T-helper 17 cell (primary cell): Measurements from ENCODE around the gene KIRREL2. TPM values are rescaled to one million over a fixed set of nuclear protein-coding genes. Genes with fewer than 3 reads are reported as not detected.
"Not testable (repeated sequence)": the region's sequence is repeated elsewhere in the genome, so short reads cannot be mapped to it uniquely, and the experiment has no call there.

ENCODE experiments used
- ATAC-seq: fragments of 150-1000 bp; cut with Tn5 transposase; 2 replicates; pipeline ENCODE4 v1.10.0; 2021; ENCODE audit warnings: mild to moderate bottlenecking, moderate library complexity
- DNase-seq, 3 donors: peaks; one replicate each; pipeline versions ENCODE4 v3.0.0 to v3.0.0-alpha.2; 2020 to 2021
- H3K9me3 ChIP-seq: one replicate; pipeline ENCODE4 v1.7.0; 2013; ENCODE audit warnings: low read length, mild to moderate bottlenecking; ENCODE audit not compliant: control insufficient read depth, poor library complexity, severe bottlenecking
- H3K27ac Mint-ChIP-seq: one replicate; pipeline ENCODE4 v1.8.0; 2022; ENCODE audit warnings: mild to moderate bottlenecking, moderate library complexity, mixed read lengths
- H3K27me3 Mint-ChIP-seq: one replicate; pipeline ENCODE4 v1.8.0; 2022; ENCODE audit warnings: mixed read lengths
- H3K36me3 Mint-ChIP-seq: one replicate; pipeline ENCODE4 v1.8.0; 2022; ENCODE audit warnings: low read depth, mixed read lengths
- H3K4me1 Mint-ChIP-seq: one replicate; pipeline ENCODE4 v1.8.0; 2022; ENCODE audit warnings: mild to moderate bottlenecking, mixed read lengths
- H3K4me3 Mint-ChIP-seq: one replicate; pipeline ENCODE4 v1.8.0; 2022; ENCODE audit warnings: mild to moderate bottlenecking, moderate library complexity, mixed read lengths
- total RNA-seq, 4 donors: library from RNA in 2 of 4; stranded (reverse) in 2 of 4; gene quantifications; one replicate each; pipeline ENCODE4 v1.2.3 and lab custom pipeline; 2022 to 2026

The KIRREL2 gene
- total RNA-seq, 2 donors from 2014 or later, result not detected

DNA sequence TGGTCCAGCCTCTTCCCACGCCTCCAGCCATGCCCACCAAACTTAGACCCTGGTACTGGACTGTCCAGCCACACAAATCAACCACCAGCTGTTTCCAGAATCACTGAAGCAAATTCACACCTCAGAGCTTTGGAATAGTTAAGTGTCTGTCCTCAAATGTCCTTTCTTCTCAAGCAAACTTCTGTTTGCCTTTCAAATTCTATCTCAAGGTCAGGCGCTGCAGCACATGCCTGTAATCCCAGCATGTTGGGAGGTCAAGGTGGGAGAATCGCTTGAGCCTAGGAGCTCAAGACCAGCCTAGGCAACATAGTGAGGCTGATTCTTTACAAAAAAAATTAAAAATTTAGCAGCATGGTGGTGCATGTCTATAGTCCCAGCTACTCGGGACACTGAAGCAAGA is 24.7 kb upstream of the KIRREL2 start:
- Mint-ChIP-seq H3K27me3 (peaks cover 34% of the 10 kb centered on the region), H3K4me1 (no peaks in the 10 kb centered on the region), H3K4me3 (no peak overlapping the region), H3K27ac (no peak overlapping the region), H3K36me3 (peaks cover 3% of the 10 kb centered on the region)
- DNase-seq, result no peak
- no peak for ATAC-seq
- no peaks in the 10 kb centered on the region for H3K9me3 ChIP-seq

DNA sequence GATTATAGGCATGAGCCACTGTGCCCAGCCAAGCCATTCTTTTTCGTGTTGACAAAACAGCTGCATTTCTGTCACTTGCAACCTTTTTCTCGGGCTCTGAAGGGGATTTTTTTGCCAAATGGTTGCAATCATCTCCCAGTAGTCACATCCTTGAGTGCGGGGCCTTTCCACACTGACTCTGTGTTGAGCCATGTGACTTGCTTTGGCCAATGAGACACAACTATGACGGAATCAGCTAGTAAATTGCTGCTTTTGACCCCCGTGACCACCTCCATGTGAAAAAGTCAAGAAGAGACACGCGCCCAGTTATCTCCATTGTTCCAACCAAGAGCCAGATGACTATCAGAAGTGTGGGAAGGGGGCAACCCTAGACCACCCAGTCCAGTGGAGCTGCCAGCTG is 22.7 kb upstream of the KIRREL2 start:
- peaks cover 34% of the 10 kb centered on the region for H3K27me3 Mint-ChIP-seq
- no peak overlapping the region for H3K27ac Mint-ChIP-seq
- DNase-seq (no peak), ATAC-seq (no peak)
- H3K36me3 Mint-ChIP-seq, result peaks cover 3% of the 10 kb centered on the region
- no peaks in the 10 kb centered on the region for H3K9me3 ChIP-seq
- no peak overlapping the region for H3K4me3 Mint-ChIP-seq
- no peaks in the 10 kb centered on the region for H3K4me1 Mint-ChIP-seq

- H3K27ac Mint-ChIP-seq, H3K9me3 ChIP-seq, H3K36me3 Mint-ChIP-seq, H3K4me1 Mint-ChIP-seq, ATAC-seq, H3K4me3 Mint-ChIP-seq, DNase-seq: not testable (repeated sequence)
- H3K27me3 Mint-ChIP-seq, result peaks cover 27% of the 10 kb centered on the region
Measured at GRCh38 chr19:35836096-35836495, 20.6 kb upstream of the KIRREL2 start.

DNA sequence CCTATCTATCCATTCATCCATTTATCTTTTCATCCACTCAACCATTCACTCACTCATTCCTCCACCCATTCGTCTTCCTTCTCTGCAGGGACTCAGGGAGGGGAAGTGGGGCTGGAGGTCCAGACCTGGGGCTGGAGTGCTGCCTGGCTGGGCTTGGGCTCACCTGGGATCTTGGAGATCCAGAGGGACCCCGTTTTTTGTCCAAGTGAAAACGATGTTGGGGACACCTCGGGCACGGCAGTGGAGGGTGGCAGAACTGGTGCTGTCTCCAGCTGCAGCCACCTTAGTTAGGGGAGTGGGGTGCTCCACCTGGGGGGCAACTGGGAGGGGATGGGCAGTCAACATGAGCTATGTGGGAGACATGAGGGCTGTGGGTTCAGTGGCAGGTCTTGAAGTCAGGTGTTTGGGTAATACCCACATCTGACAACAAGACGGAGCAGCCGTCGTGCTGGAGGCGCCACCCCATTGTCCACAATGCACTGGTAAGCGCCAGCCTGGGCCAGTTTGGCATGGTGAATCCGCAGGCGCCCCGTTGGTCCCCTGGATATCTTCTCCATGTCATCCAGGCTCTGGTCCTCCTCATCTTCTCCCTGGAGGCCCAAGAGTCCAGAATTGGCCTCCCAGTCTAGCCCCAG is 14.6 kb upstream of the KIRREL2 start:
- H3K27me3 Mint-ChIP-seq, result peaks cover 38% of the 10 kb centered on the region

GRCh38 chr19:35842666-35843272 is 13.9 kb upstream of the KIRREL2 start:
- H3K4me1 Mint-ChIP-seq, result peaks cover 13% of the 10 kb centered on the region
- peaks cover 38% of the 10 kb centered on the region for H3K27me3 Mint-ChIP-seq
- no peak overlapping the region for H3K27ac Mint-ChIP-seq
- DNase-seq, result no peak
- ATAC-seq, result no peak
- H3K9me3 ChIP-seq, result no peaks in the 10 kb centered on the region
- H3K36me3 Mint-ChIP-seq, result peaks cover 10% of the 10 kb centered on the region
- H3K4me3 Mint-ChIP-seq, result no peak overlapping the region

More for the DNA sequence above, 14.6 kb upstream of the KIRREL2 start:
- DNase-seq (no peak), ATAC-seq (no peak)
- no peak overlapping the region for H3K27ac Mint-ChIP-seq
- no peaks in the 10 kb centered on the region for H3K9me3 ChIP-seq
- peaks cover 10% of the 10 kb centered on the region for H3K36me3 Mint-ChIP-seq
- H3K4me3 Mint-ChIP-seq, result no peak overlapping the region
- peaks cover 13% of the 10 kb centered on the region for H3K4me1 Mint-ChIP-seq

- peaks cover 38% of the 10 kb centered on the region for H3K27me3 Mint-ChIP-seq
- ATAC-seq, result no peak
- peaks cover 10% of the 10 kb centered on the region for H3K36me3 Mint-ChIP-seq
- DNase-seq, result no peak
- no peak overlapping the region for H3K4me3 Mint-ChIP-seq
- no peak overlapping the region for H3K27ac Mint-ChIP-seq
- H3K4me1 Mint-ChIP-seq, result peaks cover 13% of the 10 kb centered on the region
- no peaks in the 10 kb centered on the region for H3K9me3 ChIP-seq
Measured at GRCh38 chr19:35843676-35844481, 12.8 kb upstream of the KIRREL2 start.

DNA sequence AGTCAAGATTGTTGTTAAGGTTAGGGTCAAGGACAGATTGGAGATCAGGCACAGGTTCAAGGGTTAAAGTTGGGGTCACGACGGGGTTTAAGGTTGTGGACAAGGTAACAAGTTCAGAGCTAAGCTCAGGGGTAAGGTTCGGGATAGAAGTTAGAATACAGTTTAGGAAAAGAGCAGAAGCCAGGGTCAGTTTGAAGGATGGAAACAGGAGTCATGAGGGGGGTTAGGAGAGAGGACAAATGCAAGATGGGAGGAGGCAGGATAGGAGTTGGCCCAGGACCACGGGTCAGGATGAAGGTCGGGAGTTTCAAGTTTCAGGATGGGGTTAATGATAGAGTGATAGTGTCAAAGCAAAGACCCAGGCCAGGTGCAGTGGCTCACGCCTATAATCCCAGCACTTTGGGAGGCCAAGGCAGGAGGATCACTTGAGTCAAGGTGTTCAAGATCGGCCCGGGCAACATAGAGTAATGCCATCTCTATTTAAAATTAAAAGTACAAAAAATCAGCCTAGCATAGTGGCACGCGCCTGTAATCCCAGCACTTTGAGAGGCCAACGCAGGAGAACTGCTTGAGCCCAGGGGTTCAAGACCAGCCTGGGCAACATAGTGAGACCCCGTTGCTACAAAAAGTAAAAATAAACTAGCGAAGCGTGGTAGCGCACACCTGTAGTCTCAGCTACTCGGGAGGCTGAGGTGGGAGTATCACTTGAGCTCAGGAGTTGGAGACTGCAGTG is 12.1 kb upstream of the KIRREL2 start:
- Mint-ChIP-seq H3K4me3 (peak overlapping the region; percentile 90), H3K4me1 (peaks cover 13% of the 10 kb centered on the region), H3K27ac (no peak overlapping the region), H3K27me3 (peaks cover 43% of the 10 kb centered on the region), H3K36me3 (peaks cover 10% of the 10 kb centered on the region)
- DNase-seq, result no peak
- H3K9me3 ChIP-seq, result no peaks in the 10 kb centered on the region
- no peak for ATAC-seq

DNA sequence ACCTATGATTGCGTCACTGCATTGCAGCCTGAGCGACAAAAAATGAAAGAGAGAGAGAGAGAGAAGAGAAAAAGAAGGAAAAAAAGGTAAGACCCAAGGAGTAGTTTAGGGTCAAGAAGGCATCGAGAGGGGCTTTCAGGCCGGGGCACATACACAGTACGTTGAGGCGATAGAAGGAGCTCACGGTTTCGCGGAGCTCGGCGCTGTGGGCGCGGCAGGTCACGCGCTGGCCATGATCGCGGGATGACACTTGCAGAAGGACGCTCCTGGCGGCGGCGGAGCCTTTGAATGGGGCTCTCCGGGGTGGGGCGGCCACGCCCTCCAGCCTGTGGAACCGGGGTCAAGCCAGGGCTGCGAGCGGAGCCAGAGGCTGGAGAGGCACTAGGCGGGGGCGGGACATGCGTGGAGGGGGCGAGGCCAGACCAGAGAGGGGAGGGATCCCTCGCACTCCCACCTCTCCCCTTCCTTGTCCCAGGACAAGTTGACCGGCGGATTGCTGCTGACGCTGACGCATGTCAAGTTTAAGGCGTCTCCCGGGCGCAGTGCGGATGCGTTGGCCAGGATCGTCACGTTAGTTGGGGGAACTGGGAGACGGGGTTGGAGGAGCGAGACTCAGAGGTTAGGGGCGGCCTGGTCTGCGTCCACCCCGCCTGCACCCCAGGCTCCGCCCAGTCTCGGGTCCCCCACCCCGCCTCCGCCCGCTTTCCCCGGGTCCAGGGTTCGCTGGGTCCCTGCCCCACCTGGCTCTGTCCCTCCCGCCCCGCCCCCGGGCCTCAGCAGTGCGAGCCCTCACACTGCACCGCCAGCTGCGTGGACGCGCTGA is 11.3 kb upstream of the KIRREL2 start:
- DNase-seq (no peak), ATAC-seq (peak; percentile 25)
- peak overlapping the region; percentile 90 for H3K4me3 Mint-ChIP-seq
- H3K27ac Mint-ChIP-seq, result no peak overlapping the region
- peaks cover 10% of the 10 kb centered on the region for H3K36me3 Mint-ChIP-seq
- H3K4me1 Mint-ChIP-seq, result peaks cover 13% of the 10 kb centered on the region
- peaks cover 50% of the 10 kb centered on the region for H3K27me3 Mint-ChIP-seq
- H3K9me3 ChIP-seq, result no peaks in the 10 kb centered on the region

DNA sequence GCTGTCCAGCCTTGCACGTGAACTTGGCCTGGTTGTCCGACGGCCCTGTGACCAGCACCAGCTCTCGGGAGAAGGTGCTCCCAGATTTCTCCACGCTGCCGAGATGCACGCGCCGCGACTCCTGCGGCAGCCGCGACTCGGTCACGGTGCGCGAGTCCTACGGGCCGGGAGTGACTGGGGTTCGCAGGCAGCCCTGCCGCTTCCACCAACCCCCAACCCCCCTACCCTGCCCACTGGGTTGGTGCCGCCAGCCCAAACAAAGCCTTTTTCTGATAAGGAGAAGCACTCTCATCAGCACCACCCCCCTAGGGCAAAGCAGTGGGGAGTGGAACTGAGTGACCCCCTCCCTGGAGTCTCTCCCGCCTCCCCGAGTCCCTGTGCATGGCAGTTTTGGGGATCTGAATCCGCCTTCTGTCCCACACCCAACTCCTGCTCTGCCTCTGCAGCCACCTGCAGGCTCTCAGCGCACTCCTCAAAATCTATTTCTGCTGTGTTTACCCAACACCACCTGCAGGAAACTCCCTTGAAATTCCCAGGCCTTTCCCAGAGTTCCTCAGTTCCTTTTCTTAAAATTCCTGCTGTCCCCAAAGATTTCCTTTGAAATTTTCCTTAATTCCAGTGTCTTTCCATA is 10.6 kb upstream of the KIRREL2 start:
- H3K9me3 ChIP-seq, result no peaks in the 10 kb centered on the region
- Mint-ChIP-seq H3K4me3 (peak overlapping the region; percentile 68), H3K36me3 (peaks cover 10% of the 10 kb centered on the region), H3K27me3 (peaks cover 57% of the 10 kb centered on the region), H3K4me1 (peaks cover 16% of the 10 kb centered on the region), H3K27ac (no peak overlapping the region)
- ATAC-seq (peak; percentile 27), DNase-seq (no peak)

- Mint-ChIP-seq H3K27ac (no peak overlapping the region), H3K27me3 (peaks cover 68% of the 10 kb centered on the region), H3K4me3 (no peak overlapping the region), H3K4me1 (peaks cover 19% of the 10 kb centered on the region), H3K36me3 (peaks cover 11% of the 10 kb centered on the region)
- ATAC-seq, result no peak
- no peaks in the 10 kb centered on the region for H3K9me3 ChIP-seq
- DNase-seq, result no peak
Measured at GRCh38 chr19:35847911-35848310, 8.8 kb upstream of the KIRREL2 start.

DNA sequence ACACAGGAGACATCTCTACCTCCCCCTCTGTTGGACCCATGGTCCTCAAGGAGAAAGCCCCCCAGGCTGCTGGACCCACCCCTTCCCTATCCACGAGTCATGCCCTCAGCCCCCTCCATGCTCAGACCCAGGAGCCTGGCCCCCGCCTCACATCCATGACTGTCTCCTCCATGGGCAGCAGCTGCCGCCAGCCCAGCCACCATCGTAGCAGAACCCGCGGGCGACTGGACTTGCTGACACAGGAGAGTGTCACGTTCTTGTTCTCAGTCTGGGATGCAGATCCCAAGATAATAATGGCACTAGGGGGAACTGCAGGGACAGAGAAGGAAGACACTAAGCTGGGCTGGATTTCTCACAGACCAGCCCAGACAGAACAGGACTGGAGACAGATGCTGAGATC is 8.2 kb upstream of the KIRREL2 start:
- no peak for DNase-seq
- Mint-ChIP-seq H3K4me3 (no peak overlapping the region), H3K36me3 (peaks cover 15% of the 10 kb centered on the region), H3K4me1 (peaks cover 23% of the 10 kb centered on the region), H3K27me3 (peaks cover 70% of the 10 kb centered on the region), H3K27ac (no peak overlapping the region)
- ATAC-seq, result no peak
- no peaks in the 10 kb centered on the region for H3K9me3 ChIP-seq

DNA sequence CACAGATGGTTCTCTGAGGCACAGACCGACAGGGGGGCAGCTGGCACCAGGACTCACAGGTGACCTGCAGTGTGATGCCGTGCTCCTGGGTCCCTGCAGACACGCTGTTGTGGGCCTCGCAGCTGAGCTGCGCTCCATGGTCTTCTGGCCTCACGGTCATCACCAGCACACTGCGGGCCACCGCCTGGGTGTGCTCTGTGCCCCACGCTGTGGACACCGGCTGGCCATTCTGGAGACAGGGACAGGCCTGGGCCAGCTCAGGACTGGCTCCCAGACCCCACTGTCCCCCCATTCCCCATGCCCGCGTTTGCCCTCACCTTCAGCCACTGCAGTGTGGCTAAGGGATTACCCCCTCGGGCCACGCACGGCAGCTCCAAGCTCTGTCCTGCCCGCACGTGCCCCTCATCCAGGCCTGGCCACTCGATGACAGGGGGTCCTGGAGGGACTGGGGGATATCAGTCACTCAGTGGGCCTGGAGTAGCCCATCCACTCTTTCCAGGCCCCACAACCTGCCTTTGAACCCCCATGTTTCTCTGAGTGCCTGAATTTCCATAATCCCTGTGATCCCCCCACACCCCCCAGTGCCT is 7.7 kb upstream of the KIRREL2 start:
- ATAC-seq (no peak), DNase-seq (no peak)
- peaks cover 23% of the 10 kb centered on the region for H3K4me1 Mint-ChIP-seq
- peaks cover 15% of the 10 kb centered on the region for H3K36me3 Mint-ChIP-seq
- peaks cover 67% of the 10 kb centered on the region for H3K27me3 Mint-ChIP-seq
- no peak overlapping the region for H3K27ac Mint-ChIP-seq
- H3K4me3 Mint-ChIP-seq, result no peak overlapping the region
- no peaks in the 10 kb centered on the region for H3K9me3 ChIP-seq
